ENCODE measurements around the gene GALNTL6.

GRCh38 chr4:171847751-171848150, 34.5 kb downstream of the GALNTL6 start:
- TF ChIP-seq CTCF (conservative IDR thresholded peaks at IDR 0.05 in 1 of 2, IDR thresholded peaks at IDR 0.05 in 1 of 2; ENCODE audit: low read depth in 1 of 2, low read length in 2 of 2) (no peak), EZH2 (IDR thresholded peaks at IDR 0.05; ENCODE audit: low read length, missing control alignments) (no peak)
